ENCODE data around the gene TAT.

DNA sequence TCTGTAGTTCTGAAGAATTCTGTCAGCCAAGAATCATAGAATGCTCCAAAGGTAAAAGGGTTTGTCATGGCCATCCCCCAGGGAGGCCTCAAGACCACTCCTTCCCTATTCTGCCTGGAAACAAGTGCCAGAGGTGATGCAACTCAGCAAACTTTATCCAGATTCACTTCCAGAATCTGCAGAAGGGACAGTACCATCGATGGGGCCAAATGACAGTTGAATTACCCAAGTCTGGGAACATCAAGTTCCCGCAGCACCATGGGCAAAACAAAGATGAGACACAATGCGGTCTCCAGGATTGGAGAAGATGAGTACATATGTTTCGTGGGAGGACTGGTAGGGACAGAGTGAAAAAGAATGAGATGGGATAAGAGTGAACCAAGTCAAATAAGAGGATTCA is 13.7 kb upstream of the TAT start:
- no peak for TF ChIP-seq EP300 (IDR thresholded peaks at IDR 0.05)
- no peak for TF ChIP-seq CTCF (IDR thresholded peaks at IDR 0.05)
